CD14-positive monocyte (primary cell): ENCODE data around the gene LRBA. TPM values are rescaled to one million over a fixed set of nuclear protein-coding genes. Genes with fewer than 3 reads are reported as not detected.

Experiments used
- DNase-seq, 3 donors: peaks; one replicate each; pipeline ENCODE4 v3.0.0-alpha.2; 2011 to 2022
- H2AFZ ChIP-seq: 2 replicates; pipeline ENCODE4 v1.6.0; 2012; ENCODE audit warnings: mild to moderate bottlenecking, low read depth, low read length, inconsistent platforms; ENCODE audit not compliant: insufficient read depth, poor library complexity, severe bottlenecking
- H3K27ac ChIP-seq, 2 donors: 1 replicate in 1 of 2; 2 replicates in 1 of 2; pipeline ENCODE4 v1.5.1; 2012 to 2013; ENCODE audit warnings: low read length in 2 of 2, control low read depth in 1 of 2, inconsistent platforms in 1 of 2, low read depth in 1 of 2, mild to moderate bottlenecking in 1 of 2
- H3K27me3 ChIP-seq, 2 donors: one replicate each; pipeline versions ENCODE4 v1.6.0 to v1.6.1; 2011 to 2013; ENCODE audit warnings: low read length in 2 of 2; ENCODE audit not compliant: control insufficient read depth in 2 of 2, insufficient read depth in 2 of 2
- H3K36me3 ChIP-seq, 2 donors: replicated peaks in 1 of 2; 1 replicate in 1 of 2; 2 replicates in 1 of 2; pipeline versions ENCODE4 v1.5.1 to v1.6.1; 2012 to 2013; ENCODE audit warnings: low read length in 2 of 2, control low read depth in 1 of 2, inconsistent platforms in 1 of 2, mild to moderate bottlenecking in 1 of 2; ENCODE audit not compliant: insufficient read depth in 2 of 2, control insufficient read depth in 1 of 2
- H3K4me1 ChIP-seq, 2 donors: 1 replicate in 1 of 2; 2 replicates in 1 of 2; pipeline versions ENCODE4 v1.5.1 to v1.6.1; 2012 to 2013; ENCODE audit warnings: low read length in 2 of 2, control low read depth in 1 of 2, inconsistent platforms in 1 of 2, mild to moderate bottlenecking in 1 of 2, moderate library complexity in 1 of 2; ENCODE audit not compliant: insufficient read depth in 2 of 2, control insufficient read depth in 1 of 2
- H3K4me2 ChIP-seq: replicated peaks from 2 replicates; pipeline ENCODE3; 2012; ENCODE audit warnings: low read length, moderate library complexity, mild to moderate bottlenecking; ENCODE audit not compliant: poor library complexity, severe bottlenecking; ENCODE audit errors: extremely low read depth
- H3K4me3 ChIP-seq, 3 experiments: fragments of 200-600 bp in 1 of 3; sonication (generic) in 1 of 3; replicated peaks in 1 of 3; 1 replicate in 2 of 3; 2 replicates in 1 of 3; pipeline ENCODE4 v1.5.1; 2011 to 2013; ENCODE audit warnings: low read length in 3 of 3, mild to moderate bottlenecking in 3 of 3, control low read depth in 2 of 3, low read depth in 2 of 3, inconsistent platforms in 1 of 3, moderate library complexity in 1 of 3
- H3K79me2 ChIP-seq: 2 replicates; pipeline ENCODE4 v1.6.0; 2012; ENCODE audit warnings: mild to moderate bottlenecking, control low read depth, inconsistent platforms, low read length, moderate library complexity; ENCODE audit not compliant: insufficient read depth
- H3K9ac ChIP-seq: 2 replicates; pipeline ENCODE4 v1.6.0; 2017; ENCODE audit warnings: low read length, mild to moderate bottlenecking; ENCODE audit not compliant: insufficient read depth, poor library complexity, severe bottlenecking
- H3K9me3 ChIP-seq, 2 donors: replicated peaks in 1 of 2; 1 replicate in 1 of 2; 2 replicates in 1 of 2; pipeline versions ENCODE4 v1.5.1 to v1.6.1; 2012 to 2013; ENCODE audit warnings: low read length in 2 of 2, control low read depth in 1 of 2; ENCODE audit not compliant: control insufficient read depth in 1 of 2, insufficient read depth in 1 of 2
- H4K20me1 ChIP-seq: 2 replicates; pipeline ENCODE4 v1.6.0; 2012; ENCODE audit warnings: mild to moderate bottlenecking, low read length, control low read depth, moderate library complexity; ENCODE audit not compliant: insufficient read depth
- H3K27ac Mint-ChIP-seq, 7 donors: one replicate each; pipeline ENCODE4 v1.8.0; 2020; ENCODE audit warnings: mild to moderate bottlenecking in 7 of 7, mixed read lengths in 7 of 7, moderate library complexity in 6 of 7, inconsistent platforms in 2 of 7
- H3K27me3 Mint-ChIP-seq, 3 donors: one replicate each; pipeline ENCODE4 v1.8.0; 2021 to 2022; ENCODE audit warnings: low read depth in 3 of 3, mild to moderate bottlenecking in 3 of 3, mixed read lengths in 3 of 3, moderate library complexity in 3 of 3, inconsistent platforms in 1 of 3
- H3K36me3 Mint-ChIP-seq, 2 donors: one replicate each; pipeline ENCODE4 v1.8.0; 2020; ENCODE audit warnings: mixed read lengths in 2 of 2, inconsistent platforms in 1 of 2, mild to moderate bottlenecking in 1 of 2
- H3K4me1 Mint-ChIP-seq: one replicate; pipeline ENCODE4 v1.8.0; 2020; ENCODE audit warnings: mild to moderate bottlenecking, mixed read lengths
- H3K4me3 Mint-ChIP-seq, 2 donors: one replicate each; pipeline ENCODE4 v1.8.0; 2020; ENCODE audit warnings: mild to moderate bottlenecking in 2 of 2, mixed read lengths in 2 of 2, moderate library complexity in 1 of 2
- H3K9me3 Mint-ChIP-seq, 7 donors: one replicate each; pipeline ENCODE4 v1.8.0; 2020 to 2022; ENCODE audit warnings: mixed read lengths in 7 of 7, mild to moderate bottlenecking in 6 of 7, moderate library complexity in 6 of 7, inconsistent platforms in 2 of 7
- CTCF ChIP-seq: fragments of 200-600 bp; IDR thresholded peaks from one replicate; pipeline ENCODE4 v1.8.0; 2022; ENCODE audit warnings: antibody characterized with exemption, mild to moderate bottlenecking
- WGBS: methylation state at CpG from one replicate; pipeline ENCODE4 v1.1.5; 2013; ENCODE audit warnings: missing lambda C conversion rate; ENCODE audit not compliant: insufficient coverage; 5-methylcytosine and 5-hydroxymethylcytosine counted together
- intact Hi-C, 2 donors: fragments of 100-400 bp; cut with micrococcal nuclease; formaldehyde crosslinking; loops; one replicate each; pipeline versions ENCODE4 v1.15.0 to v1.15.1; 2023
- polyA plus RNA-seq, 3 donors: library from polyadenylated mRNA; depleted of rRNA in 1 of 3; unstranded in 2 of 3; stranded (reverse) in 1 of 3; fragments of 300-500 nt in 2 of 3; fragments of >200 nt in 1 of 3; fragmentation: Illumina TruSeq in 2 of 3; gene quantifications; 1 replicate in 2 of 3; 2 replicates in 1 of 3; pipeline ENCODE4 v1.2.3, GENCODE V29; 2012 to 2021
- small RNA-seq: library from RNA; depleted of rRNA; stranded (forward); fragments of <200 nt; gene quantifications from one replicate; pipeline ENCODE3, GENCODE V24; 2012; ENCODE audit warnings: low read depth; ENCODE audit not compliant: insufficient read length

LRBA gene
- polyA plus RNA-seq, 3 donors, result 1.5 to 5.5 (median 4.4) TPM

GRCh38 chr4:150215601-150216000 lies 799.5 kb downstream of the LRBA start:
- no peaks in the 10 kb centered on the region for H4K20me1 ChIP-seq
- no peak overlapping the region for H3K27ac Mint-ChIP-seq
- no peak overlapping the region for H3K4me3 Mint-ChIP-seq
- 100% methylated on average over 1 of the region's 3 CpGs for WGBS
- H3K9me3 Mint-ChIP-seq, result no peaks in the 10 kb centered on the region
- H3K4me1 ChIP-seq, result no peaks in the 10 kb centered on the region
- no peaks in the 10 kb centered on the region for H3K4me1 Mint-ChIP-seq
- no peak overlapping the region for H2AFZ ChIP-seq
- no peak overlapping the region for H3K4me3 ChIP-seq
- no peak for TF ChIP-seq CTCF
- H3K27ac ChIP-seq, result no peak overlapping the region
- peaks cover 0 to 3% (median 2%) of the 10 kb centered on the region in 3 donors for H3K27me3 Mint-ChIP-seq
- H3K79me2 ChIP-seq, result no peaks in the 10 kb centered on the region
- no peaks in the 10 kb centered on the region for H3K36me3 ChIP-seq
- H3K36me3 Mint-ChIP-seq, result no peaks in the 10 kb centered on the region
- no peaks in the 10 kb centered on the region for H3K9me3 ChIP-seq
- H3K9ac ChIP-seq, result no peak overlapping the region
- H3K4me2 ChIP-seq, result no peak overlapping the region
- H3K27me3 ChIP-seq, result no peaks in the 10 kb centered on the region
- DNase-seq, result no peak
- intact Hi-C loops, result loop anchor here in 1 of 2 donors (10.0 kb wide), 1 partner anchor 231 kb away; no protein-coding TSS in a partner anchor

Small RNA genes within 50 kb of the gene (small RNA-seq; reads per million reads assigned to genes)
- not detected for gene RNA5SP168

Other genes starting within 250 kb of the LRBA start
- gene RPS3A, start 84.3 kb upstream of the LRBA start, polyA plus RNA-seq, result 1,000 to 10,000 TPM; 1,088 to 1,816 (median 1,582) TPM